GM21515 (cell line): ENCODE data around the gene DUSP19.
A peak's percentile ranks its signal among the peaks of the same experiment; 100 is the strongest.
"Not testable (repeated sequence)": the region's sequence is repeated elsewhere in the genome, so short reads cannot be mapped to it uniquely, and the experiment has no call there.

Experiments
- ATAC-seq: cut with Tn5 transposase; IDR thresholded peaks from one replicate; pipeline ENCODE4 v1.9.1; 2021; ENCODE audit not compliant: unreplicated experiment

DUSP19 gene, protein sequence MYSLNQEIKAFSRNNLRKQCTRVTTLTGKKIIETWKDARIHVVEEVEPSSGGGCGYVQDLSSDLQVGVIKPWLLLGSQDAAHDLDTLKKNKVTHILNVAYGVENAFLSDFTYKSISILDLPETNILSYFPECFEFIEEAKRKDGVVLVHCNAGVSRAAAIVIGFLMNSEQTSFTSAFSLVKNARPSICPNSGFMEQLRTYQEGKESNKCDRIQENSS

DNA sequence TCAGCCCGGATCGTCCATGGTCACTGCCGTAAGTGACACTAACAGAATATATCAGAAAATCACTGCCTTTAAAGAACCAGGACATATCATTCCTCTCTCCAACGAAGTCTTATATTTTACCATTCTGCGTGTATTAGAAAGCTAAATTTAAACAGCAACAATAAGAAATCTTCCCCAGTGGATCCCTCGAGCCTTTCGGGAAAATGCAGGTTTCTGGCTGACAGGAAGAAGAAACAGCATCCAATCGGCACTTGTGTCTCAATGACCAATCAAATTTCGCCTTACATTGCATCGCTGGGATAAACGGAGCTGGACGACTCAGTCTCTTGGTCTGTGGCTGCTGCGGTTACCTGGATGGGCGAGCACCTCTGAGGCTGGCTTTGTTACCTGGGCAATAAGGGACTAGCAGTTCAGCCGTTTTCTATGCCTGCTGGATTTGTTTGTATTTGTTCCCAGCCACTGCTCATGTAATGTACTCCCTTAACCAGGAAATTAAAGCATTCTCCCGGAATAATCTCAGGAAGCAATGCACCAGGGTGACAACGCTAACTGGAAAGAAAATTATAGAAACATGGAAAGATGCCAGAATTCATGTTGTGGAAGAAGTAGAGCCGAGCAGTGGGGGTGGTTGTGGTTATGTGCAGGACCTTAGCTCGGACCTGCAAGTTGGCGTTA, at the start of gene DUSP19:
Gene DUSP19, plus strand, starts transcription at position 284 of the 675 bp plus-strand sequence. Its CDS starts 187 bp downstream, at position 471.
- peak; percentile 94 for ATAC-seq

- no peak for ATAC-seq
Measured at GRCh38 chr2:183029219-183029618, 49.3 kb upstream of the DUSP19 start.

DNA sequence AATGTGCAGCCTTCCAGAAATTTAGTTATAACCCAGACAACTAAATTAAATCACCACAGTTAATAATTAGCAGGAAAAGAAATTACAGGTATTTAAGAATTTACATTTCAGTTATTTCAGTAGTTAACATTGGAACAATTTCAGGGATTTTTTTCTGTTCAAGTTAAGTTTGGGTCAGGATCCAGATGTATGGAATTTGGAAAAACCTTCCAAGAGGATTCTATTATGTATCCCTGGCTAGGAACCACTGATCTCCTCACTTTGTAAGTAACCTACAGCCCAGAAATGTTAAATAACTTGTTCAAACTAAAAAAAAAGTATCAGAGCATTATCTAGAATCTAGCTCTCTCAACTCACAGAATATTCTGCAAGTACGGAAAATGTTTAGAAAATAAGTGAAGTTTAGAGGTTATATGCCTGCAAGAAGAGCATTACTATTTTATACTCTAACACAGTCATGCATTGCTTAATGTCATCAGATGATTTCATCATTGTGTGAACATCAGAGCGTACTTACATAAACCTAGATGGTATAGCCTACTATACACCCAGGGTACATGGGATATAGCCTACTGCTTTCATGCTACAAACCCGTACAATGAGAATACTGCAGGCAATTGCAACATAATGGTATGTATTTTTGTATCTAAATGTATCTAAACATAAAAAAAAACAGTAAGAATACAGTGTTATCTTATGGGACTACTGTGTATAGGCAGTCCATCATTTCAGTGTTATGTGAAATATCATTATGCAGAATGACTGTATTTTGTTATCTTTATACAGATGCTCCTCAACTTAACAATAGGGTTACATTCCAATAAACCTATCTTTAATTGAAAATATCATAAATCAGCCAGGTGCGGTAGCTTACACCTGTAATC, 46.4 kb upstream of the DUSP19 start:
- ATAC-seq, result no peak

DNA sequence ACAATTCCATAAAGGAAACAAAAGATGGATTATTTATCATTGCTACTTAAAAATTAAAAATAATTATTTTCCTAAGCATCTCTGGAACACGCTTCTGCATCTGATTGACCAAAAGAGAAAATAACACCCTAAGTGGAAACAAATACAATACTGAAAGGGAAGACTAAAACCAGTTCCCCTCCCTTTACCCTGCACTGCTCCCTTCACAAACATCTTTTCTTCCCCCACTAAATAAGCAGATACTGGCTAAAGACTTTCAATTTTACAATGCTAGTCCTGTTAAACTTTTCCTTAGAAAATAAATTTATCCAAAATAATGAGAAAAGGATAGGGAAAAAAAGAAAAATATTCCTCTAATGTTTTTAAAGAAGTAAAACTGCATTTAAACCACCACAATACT, 44.6 kb upstream of the DUSP19 start:
- no peak for ATAC-seq

DNA sequence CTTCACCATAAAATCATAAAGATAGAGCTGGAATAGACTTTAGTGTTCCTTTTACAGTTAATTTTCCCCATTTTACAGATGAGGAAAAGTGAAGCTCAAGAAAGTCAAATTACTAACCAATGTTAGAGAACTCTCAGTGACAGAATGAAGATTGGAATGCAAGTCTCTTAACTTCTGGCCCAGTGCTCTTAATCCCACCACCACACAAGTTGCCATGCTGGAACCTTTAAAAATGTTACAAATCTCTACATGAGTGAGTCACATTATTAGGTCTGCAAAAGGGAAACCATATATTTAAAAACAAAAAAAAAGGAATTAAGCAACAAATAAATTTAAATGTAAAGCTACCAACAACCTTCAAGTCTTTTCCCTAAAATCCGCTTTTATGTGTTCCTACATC, 43.7 kb upstream of the DUSP19 start:
- no peak for ATAC-seq

DNA sequence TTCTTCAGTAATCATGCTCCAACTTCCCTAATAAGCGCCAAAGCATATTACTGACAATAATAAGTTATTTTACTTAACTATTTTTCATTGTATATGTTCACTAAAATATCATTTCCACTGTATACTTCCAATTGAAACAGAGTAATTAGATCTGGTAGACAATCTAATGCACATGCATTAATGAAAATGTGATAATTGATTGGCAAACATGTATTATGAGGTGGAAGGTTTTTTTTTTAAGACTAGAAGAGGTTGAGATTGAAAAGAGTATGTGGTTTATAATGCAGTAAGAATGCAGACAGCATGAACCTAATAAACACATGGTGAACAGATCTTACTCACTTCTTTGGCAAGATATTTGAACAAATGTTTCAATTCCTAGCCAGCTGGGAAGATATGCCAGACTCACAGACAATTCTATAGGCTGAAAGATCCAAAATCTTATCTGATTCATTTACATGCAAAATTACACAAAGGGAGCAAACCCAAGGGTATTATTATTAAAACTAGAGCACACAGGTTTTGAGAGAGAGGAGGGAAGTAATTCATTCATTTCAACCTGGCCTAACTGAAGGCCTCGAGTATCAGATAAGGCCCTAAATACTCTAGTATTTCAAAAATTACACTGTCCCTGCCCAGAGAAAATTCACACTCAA, 43.1 kb upstream of the DUSP19 start:
- no peak for ATAC-seq

DNA sequence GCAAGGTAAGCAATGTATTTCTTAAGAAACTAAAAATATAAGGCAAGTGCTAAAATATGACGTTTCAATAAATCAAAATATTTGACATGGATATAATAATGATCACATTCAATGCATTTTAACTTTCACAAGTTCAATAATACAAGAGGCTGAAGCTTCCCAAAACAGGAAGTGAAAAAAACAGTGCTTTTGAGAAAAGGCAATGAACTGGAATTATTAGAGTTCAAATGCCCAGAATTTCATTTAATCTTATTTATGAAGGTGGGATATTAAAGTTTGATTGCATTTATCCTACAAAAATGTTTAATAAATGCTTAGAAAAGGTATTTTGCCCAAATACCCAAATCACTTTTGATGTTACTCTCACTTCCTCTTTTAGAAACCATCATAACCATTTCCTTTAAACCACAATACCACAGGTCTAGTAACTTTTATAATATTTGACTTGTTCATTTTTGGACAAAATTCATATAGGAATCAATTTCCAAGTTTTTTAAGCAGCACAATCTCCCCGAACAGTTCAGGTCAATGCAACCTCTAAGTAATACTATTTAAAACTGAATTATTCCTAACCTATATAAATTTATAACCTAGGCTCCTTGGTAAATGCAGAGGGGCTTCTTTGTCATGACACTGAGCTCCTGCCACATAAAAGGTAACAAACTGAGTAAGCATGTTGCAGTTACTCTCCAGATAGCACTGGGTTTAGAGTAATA, 42.4 kb upstream of the DUSP19 start:
- ATAC-seq, result peak; percentile 59

DNA sequence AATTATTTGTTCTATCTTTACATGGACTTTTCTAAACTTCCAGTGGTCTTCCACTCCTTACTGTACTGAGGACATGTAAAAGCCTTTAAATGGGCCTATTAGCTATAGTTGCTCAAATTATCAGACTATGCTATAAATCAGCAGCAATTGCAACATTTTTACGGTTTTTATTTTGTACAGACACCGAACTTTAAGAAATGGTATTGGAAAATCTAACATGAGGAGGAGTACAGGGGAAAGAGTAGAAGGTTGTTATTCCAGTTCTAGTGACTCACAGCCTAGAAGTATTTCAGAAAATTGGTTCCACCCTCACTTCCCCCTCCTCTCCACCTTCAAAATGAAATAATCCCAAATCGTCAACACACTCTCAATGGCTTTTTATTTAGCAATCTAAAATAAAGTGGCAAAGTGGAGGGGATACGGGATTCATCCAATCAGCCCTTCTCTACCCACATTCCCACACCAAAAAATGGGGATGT, 41.4 kb upstream of the DUSP19 start:
- ATAC-seq, result no peak

GRCh38 chr2:183037553-183038340, 40.8 kb upstream of the DUSP19 start:
- ATAC-seq, result peak; percentile 41

DNA sequence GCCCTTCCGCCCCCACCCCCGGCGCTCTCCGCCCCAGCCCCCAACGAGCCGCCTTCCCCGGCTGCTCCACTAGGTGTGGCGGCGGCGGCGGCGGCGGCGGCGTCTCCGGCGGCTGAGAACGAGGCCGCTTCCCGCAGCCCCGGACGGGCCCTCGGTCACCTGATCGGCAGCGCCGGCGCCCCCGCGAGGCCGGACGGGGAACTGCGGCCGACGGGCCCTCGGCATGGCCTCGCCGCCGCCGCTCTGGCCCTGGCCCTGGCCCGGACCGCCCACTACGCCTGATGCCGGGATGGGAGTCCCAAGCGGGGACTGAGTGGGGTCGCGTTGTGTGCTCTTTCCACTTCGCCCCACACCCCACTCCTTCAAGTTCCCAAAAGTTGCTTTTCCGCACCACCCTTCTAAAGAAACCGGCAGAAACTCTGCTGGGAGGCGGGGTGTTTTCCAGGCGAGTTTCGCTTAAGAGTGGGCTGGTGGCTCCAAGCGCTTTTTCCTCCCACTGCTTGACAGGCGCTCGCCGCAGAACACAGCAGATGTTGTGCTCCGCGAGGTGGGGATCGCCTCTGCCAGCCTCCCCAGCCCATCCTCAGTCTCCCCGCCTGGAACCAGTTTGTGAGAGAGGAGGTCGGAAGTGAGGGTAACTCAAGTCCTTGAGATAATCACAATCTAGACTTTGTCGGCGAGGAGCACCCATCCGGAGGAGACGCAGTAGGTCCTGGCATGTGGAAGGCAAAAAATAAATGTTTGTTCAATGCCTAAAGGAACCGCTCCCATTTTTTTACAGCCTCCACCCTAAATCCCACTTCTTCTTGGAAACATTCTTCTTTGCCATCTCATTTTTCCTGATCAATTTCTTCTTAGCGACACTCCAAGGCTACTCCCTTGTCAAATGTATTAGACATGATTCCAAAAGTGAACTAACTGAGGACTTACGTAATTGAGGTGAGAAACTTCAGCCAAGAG, 39.9 kb upstream of the DUSP19 start, which contains the start of gene NCKAP1:
Gene NCKAP1, minus strand, starts transcription at position 117 of the 960 bp plus-strand sequence. CDS start 358 bp downstream, outside the sequence.
- ATAC-seq, result peak; percentile 83

DNA sequence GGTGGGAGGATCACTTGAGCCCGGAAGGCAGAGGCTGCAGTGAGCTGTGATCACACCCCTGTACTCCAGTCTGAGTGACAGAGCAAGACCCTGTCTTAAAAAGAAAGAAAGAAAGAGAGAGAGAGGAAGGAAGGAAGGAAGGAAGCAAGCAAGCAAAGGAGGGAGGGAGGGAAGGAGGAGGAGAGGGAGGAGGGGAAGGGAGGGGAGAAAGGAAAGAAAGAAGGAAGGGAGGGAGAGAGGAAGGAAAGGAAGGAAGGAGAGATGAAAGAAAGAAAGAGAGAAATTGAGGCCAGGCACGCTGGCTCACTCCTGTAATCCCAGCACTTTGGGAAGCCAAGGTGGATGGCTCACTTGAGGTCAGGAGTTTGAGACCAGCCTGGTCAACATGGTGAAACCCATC, 37.9 kb upstream of the DUSP19 start:
- ATAC-seq, result no peak

GRCh38 chr2:183043580-183043979, 35.0 kb upstream of the DUSP19 start:
- not testable (repeated sequence) for ATAC-seq

GRCh38 chr2:183047486-183048125, 30.9 kb upstream of the DUSP19 start:
- not testable (repeated sequence) for ATAC-seq

DNA sequence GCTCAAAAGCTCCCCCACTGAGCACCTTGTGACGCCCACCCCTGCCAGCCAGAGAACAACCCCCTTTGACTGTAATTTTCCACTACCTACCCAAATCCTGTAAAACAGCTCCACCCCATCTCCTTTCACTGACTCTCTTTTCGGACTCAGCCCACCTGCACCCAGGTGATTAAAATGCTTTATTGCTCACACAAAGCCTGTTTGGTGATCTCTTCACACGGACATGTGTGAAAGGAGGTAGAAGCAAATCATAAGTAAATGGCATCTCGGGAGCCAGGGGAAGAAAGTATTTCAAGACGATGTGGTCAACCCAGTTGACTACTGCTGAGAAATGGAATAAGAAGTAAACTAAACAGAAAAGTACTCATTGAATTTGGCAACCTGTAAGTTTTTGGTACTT, 29.1 kb upstream of the DUSP19 start:
- ATAC-seq, result no peak

DNA sequence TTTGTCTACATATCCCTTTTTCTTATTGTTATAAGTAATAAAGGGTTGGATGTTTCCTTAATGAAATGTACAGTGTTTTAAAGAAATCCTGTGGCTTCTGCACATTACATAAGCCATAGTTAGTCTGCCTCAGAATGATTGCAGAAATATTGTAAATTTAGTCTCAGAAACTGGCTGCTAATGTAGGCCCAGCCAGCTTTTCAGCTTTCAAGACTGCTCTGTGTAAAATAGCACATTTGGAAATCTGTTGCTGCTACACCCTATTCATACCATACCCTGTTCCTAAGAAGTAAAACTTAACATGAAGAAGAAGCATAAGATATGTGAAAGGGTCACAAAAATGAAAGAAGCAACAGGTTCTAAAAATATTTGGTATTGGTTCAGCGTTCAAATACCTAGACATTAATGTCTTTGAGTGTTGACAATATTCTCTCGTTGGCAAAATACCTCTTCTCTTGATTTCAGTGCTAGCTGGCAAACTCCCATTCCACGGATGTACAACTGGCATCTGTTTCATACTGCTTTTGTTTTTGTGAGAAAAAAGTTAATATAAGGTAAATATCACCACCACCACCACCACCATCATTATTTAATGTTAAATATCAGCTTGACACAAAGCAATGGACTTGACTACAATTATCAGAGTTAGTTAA, 21.1 kb upstream of the DUSP19 start:
- peak; percentile 54 for ATAC-seq

DNA sequence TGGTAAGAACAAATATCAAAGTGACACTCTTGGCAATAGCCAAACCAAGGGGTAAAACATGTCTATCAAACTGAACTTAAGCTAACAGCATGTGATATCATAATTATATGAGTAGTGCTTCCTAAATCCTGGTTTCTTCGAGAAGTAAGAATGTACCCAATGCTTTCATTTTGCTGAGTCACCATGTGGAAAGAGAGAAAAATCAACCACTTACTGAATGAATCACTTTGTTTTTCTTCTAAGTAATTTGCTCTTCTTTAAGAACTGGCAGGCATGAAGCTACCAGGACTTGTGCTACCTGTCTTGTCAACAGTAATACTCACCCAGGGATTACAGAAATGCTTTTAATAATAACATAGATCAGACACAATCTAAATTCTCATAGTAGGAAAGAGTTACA, 19.0 kb upstream of the DUSP19 start:
- ATAC-seq, result no peak

DNA sequence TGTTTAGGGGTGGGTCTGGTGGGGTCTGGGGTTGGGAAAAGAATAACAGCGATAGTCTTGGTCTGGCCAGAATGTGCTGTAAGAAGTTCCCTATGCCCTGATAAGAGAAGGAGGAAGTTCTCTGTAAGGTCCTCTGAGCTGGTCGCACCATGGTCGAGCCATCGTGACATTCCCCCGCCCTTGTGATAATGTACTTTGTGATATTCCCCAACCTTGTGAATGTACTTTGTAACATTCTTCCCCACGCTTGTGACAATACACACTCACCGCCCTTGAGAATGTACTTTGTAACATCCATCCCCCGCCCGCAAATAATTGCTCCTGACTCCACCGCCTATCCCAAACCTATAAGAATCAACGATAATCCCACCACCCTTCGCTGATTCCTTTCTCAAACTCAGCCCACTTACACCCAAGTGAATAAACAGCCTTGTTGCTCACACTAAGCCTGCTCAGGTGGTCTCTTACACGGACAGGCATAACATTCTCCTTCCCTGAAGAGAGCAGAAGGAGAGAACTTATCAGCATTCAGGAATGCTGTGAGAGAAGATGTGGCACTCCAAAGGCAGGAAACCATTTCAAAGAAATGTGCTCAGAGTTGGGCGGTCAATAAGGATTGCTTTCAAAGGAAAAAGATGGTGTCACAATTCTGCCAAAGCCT, 17.8 kb upstream of the DUSP19 start:
- ATAC-seq, result no peak
